Sigmoid colon (tissue), 7 donors: ENCODE results near the gene RASA2. TPM values are rescaled to one million over a fixed set of nuclear protein-coding genes. Genes with fewer than 3 reads are reported as not detected.

Experiments
- DNase-seq: peaks from one replicate; pipeline ENCODE4 v3.0.0-alpha.2; 2019
- H3K27ac ChIP-seq, 4 donors: fragments of 200-600 bp; sonication (generic); one replicate each; pipeline ENCODE4 v1.5.1; 2016 to 2019; ENCODE audit warnings: mild to moderate bottlenecking in 1 of 4
- H3K27me3 ChIP-seq, 3 donors: fragments of 200-600 bp; sonication (generic); one replicate each; pipeline ENCODE4 v1.5.1; 2019; ENCODE audit warnings: mild to moderate bottlenecking in 1 of 3
- H3K36me3 ChIP-seq, 4 donors: fragments of 200-600 bp; sonication (generic); one replicate each; pipeline ENCODE4 v1.5.1; 2016 to 2019
- H3K4me1 ChIP-seq, 4 donors: fragments of 200-600 bp; sonication (generic); one replicate each; pipeline ENCODE4 v1.5.1; 2017 to 2019
- H3K4me3 ChIP-seq, 4 donors: fragments of 200-600 bp; sonication (generic); one replicate each; pipeline ENCODE4 v1.5.1; 2017 to 2019; ENCODE audit warnings: mild to moderate bottlenecking in 2 of 4, moderate library complexity in 1 of 4
- H3K9me3 ChIP-seq, 4 donors: fragments of 200-600 bp in 3 of 4; sonication (generic) in 3 of 4; one replicate each; pipeline versions ENCODE4 v1.5.1 to v1.6.1; 2013 to 2019
- CTCF ChIP-seq, 4 experiments: fragments of 450-650 bp in 3 of 4; fragments of 200-600 bp in 1 of 4; IDR thresholded peaks; one replicate each; pipeline ENCODE4 v1.5.1; 2016 to 2019; ENCODE audit warnings: antibody characterized with exemption in 4 of 4, mild to moderate bottlenecking in 3 of 4, moderate library complexity in 2 of 4
- EP300 ChIP-seq, 4 donors: sonication (generic); formaldehyde crosslinking; IDR thresholded peaks; one replicate each; pipeline ENCODE4 v1.6.1; 2017; ENCODE audit warnings: antibody characterized with exemption in 4 of 4
- POLR2A ChIP-seq, 2 donors: fragments of 450-650 bp; IDR thresholded peaks; one replicate each; pipeline ENCODE4 v1.6.1; 2016; ENCODE audit warnings: antibody characterized with exemption in 2 of 2, mild to moderate bottlenecking in 2 of 2, moderate library complexity in 2 of 2
- POLR2AphosphoS5 ChIP-seq, 4 donors: sonication (generic); formaldehyde crosslinking; IDR thresholded peaks; one replicate each; pipeline ENCODE4 v1.6.1; 2017; ENCODE audit warnings: antibody characterized with exemption in 4 of 4
- WGBS, 2 donors: extraction: QIAGEN DNeasy Blood & Tissue Kit; methylation state at CpG; one replicate each; pipeline ENCODE4 v1.1.7; 2013; 5-methylcytosine and 5-hydroxymethylcytosine counted together
- intact Hi-C: fragments of 100-400 bp; cut with DNase I; formaldehyde crosslinking; loops from one replicate; pipeline ENCODE4 v1.15.1; 2023
- polyA plus RNA-seq, 3 donors: library from polyadenylated mRNA; stranded (reverse); fragments of 200-250 nt; gene quantifications; one replicate each; pipeline ENCODE4 v1.2.3, GENCODE V29; 2013
- total RNA-seq, 4 donors: library from RNA; depleted of rRNA; stranded (reverse); fragments of >200 nt; gene quantifications; one replicate each; pipeline ENCODE4 v1.1.0, GENCODE V29; 2016
- donor health status: healthy with polysubstance abuse.
- donor health status: Bipolar disorder and iron deficiency.
- donor health status: healthy.

The RASA2 gene
- total and polyA plus RNA-seq, 7 donors: 3.2 to 20.5 (median 13.0) TPM

GRCh38 chr3:141524988-141525387 lies 38.2 kb downstream of the RASA2 start:
- intact Hi-C loops: no loop called here
- no peak overlapping the region for H3K4me3 ChIP-seq
- WGBS, 2 donors: 21 to 35% methylated on average over 1 of the region's 1 CpG

GRCh38 chr3:141525814-141526213 lies 39.0 kb downstream of the RASA2 start:
- no peak overlapping the region for H3K27ac ChIP-seq
- H3K9me3 ChIP-seq: no peaks in the 10 kb centered on the region
- DNase-seq: no peak
- 23 to 57% methylated on average over 2 of the region's 2 CpGs for WGBS, 2 donors
- no peak overlapping the region for H3K4me3 ChIP-seq
- intact Hi-C loops: no loop called here
- peaks cover 0 to 7% (median 0%) of the 10 kb centered on the region in 4 donors for H3K4me1 ChIP-seq
- no peaks in the 10 kb centered on the region for H3K27me3 ChIP-seq
- TF ChIP-seq CTCF (IDR thresholded peaks at IDR 0.05): no peak
- TF ChIP-seq POLR2AphosphoS5 (IDR thresholded peaks at IDR 0.05): no peak
- TF ChIP-seq EP300 (IDR thresholded peaks at IDR 0.05): no peak
- TF ChIP-seq POLR2A (IDR thresholded peaks at IDR 0.05): no peak
- H3K36me3 ChIP-seq: no peaks in the 10 kb centered on the region

More at GRCh38 chr3:141524988-141525387, 38.2 kb downstream of the RASA2 start:
- DNase-seq: no peak
- H3K4me1 ChIP-seq: peaks cover 0 to 7% (median 0%) of the 10 kb centered on the region in 4 donors
- no peaks in the 10 kb centered on the region for H3K9me3 ChIP-seq
- no peak for TF ChIP-seq POLR2AphosphoS5 (IDR thresholded peaks at IDR 0.05)
- TF ChIP-seq POLR2A (IDR thresholded peaks at IDR 0.05): no peak
- TF ChIP-seq EP300 (IDR thresholded peaks at IDR 0.05): no peak
- no peak for TF ChIP-seq CTCF (IDR thresholded peaks at IDR 0.05)
- peaks cover 0 to 7% (median 0%) of the 10 kb centered on the region in 4 donors for H3K36me3 ChIP-seq
- no peak overlapping the region for H3K27ac ChIP-seq
- H3K27me3 ChIP-seq: no peaks in the 10 kb centered on the region

- peaks cover 0 to 7% (median 0%) of the 10 kb centered on the region in 4 donors for H3K4me1 ChIP-seq
Observed at GRCh38 chr3:141526709-141527108, 39.9 kb downstream of the RASA2 start.

GRCh38 chr3:141528800-141529199 lies 42.0 kb downstream of the RASA2 start:
- no peaks in the 10 kb centered on the region for H3K9me3 ChIP-seq
- no peak for TF ChIP-seq CTCF (IDR thresholded peaks at IDR 0.05)
- no peak for TF ChIP-seq POLR2AphosphoS5 (IDR thresholded peaks at IDR 0.05)
- no peak for TF ChIP-seq POLR2A (IDR thresholded peaks at IDR 0.05)
- TF ChIP-seq EP300 (IDR thresholded peaks at IDR 0.05): no peak
- intact Hi-C loops: no loop called here
- H3K27ac ChIP-seq: no peak overlapping the region
- no peaks in the 10 kb centered on the region for H3K27me3 ChIP-seq
- H3K4me3 ChIP-seq: no peak overlapping the region
- DNase-seq: no peak
- peaks cover 0 to 7% (median 0%) of the 10 kb centered on the region in 4 donors for H3K4me1 ChIP-seq
- no peaks in the 10 kb centered on the region for H3K36me3 ChIP-seq
- WGBS, 2 donors: 79 to 90% methylated on average over 1 of the region's 1 CpG

More at GRCh38 chr3:141526709-141527108, 39.9 kb downstream of the RASA2 start:
- Histone ChIP-seq H3K27me3 (no peaks in the 10 kb centered on the region), H3K27ac (no peak overlapping the region), H3K36me3 (no peaks in the 10 kb centered on the region), H3K9me3 (no peaks in the 10 kb centered on the region), H3K4me3 (no peak overlapping the region)
- no peak for DNase-seq
- intact Hi-C loops: no loop called here
- TF ChIP-seq POLR2A (IDR thresholded peaks at IDR 0.05): no peak
- no peak for TF ChIP-seq POLR2AphosphoS5 (IDR thresholded peaks at IDR 0.05)
- TF ChIP-seq CTCF (IDR thresholded peaks at IDR 0.05): no peak
- no peak for TF ChIP-seq EP300 (IDR thresholded peaks at IDR 0.05)

- H3K36me3 ChIP-seq: no peaks in the 10 kb centered on the region
- no peaks in the 10 kb centered on the region for H3K27me3 ChIP-seq
- TF ChIP-seq POLR2AphosphoS5 (IDR thresholded peaks at IDR 0.05): no peak
- TF ChIP-seq EP300 (IDR thresholded peaks at IDR 0.05): no peak
- H3K9me3 ChIP-seq: no peaks in the 10 kb centered on the region
- intact Hi-C loops: no loop called here
- H3K4me3 ChIP-seq: no peak overlapping the region
- H3K4me1 ChIP-seq: peaks cover 0 to 7% (median 0%) of the 10 kb centered on the region in 4 donors
- no peak for DNase-seq
- H3K27ac ChIP-seq: peak overlapping the region in 1 of 4 donors; percentile 31
Observed at GRCh38 chr3:141529256-141529655, 42.4 kb downstream of the RASA2 start.
